H1 (cell line): Measurements from ENCODE around the gene TMPRSS2.

Experiments used
- CBX8 ChIP-seq: fragments of 300-800, 300-1000 bp; sonication (generic); IDR thresholded peaks from 2 replicates; pipeline ENCODE4 v1.7.1; 2016; ENCODE audit warnings: low read depth, low read length, borderline replicate concordance
- POLR2A ChIP-seq, 2 experiments: IDR thresholded peaks; 1 replicate in 1 of 2; 2 replicates in 1 of 2; pipeline ENCODE4 v1.6.1; 2011; ENCODE audit warnings: low read depth in 2 of 2, low read length in 2 of 2, mild to moderate bottlenecking in 2 of 2; ENCODE audit errors: control extremely low read depth in 1 of 2
- RAD21 ChIP-seq, 2 experiments: IDR thresholded peaks in 1 of 2; conservative IDR thresholded peaks in 1 of 2; 2 replicates each; pipeline ENCODE4 v1.6.1; 2011; ENCODE audit warnings: low read depth in 2 of 2, low read length in 2 of 2, improper control_type of control experiment in 1 of 2, inconsistent platforms in 1 of 2, mild to moderate bottlenecking in 1 of 2, moderate library complexity in 1 of 2
- TF ChIP-seq, protein P1 (sequence below), 3 experiments: IDR thresholded peaks; 1 replicate in 2 of 3; 2 replicates in 1 of 3; pipeline versions ENCODE4 v1.5.1 to v1.6.1; 2011; ENCODE audit warnings: low read length in 3 of 3, mild to moderate bottlenecking in 3 of 3, inconsistent platforms in 2 of 3, low read depth in 1 of 3, moderate library complexity in 1 of 3; ENCODE audit not compliant: insufficient read depth in 1 of 3; ENCODE audit errors: control extremely low read depth in 1 of 3
- TF ChIP-seq, protein P2 (sequence below): IDR thresholded peaks from 2 replicates; pipeline ENCODE4 v1.6.1; 2011; ENCODE audit warnings: low read depth, mild to moderate bottlenecking, low read length; ENCODE audit not compliant: insufficient read depth

DNA sequence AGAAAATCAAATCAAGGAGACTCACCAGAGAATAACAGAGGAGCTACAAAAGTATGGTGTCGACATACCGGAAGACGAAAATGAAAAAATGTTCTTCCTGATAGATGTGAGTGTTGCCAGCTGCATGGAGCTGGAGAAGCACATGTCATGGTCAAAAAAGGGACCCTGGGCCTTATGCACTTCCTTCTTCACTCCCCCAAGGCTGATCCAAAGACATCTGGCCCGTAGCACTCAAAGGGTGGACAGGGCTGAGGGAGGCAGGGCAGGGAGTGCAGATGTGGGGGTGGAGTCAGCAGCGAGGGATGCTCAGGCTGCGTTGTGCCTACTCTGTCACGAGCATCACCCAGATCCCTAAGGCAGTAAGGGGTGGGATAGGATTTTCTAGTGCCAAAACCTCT is 62.5 kb downstream of the TMPRSS2 start:
- TF ChIP-seq, protein P1, sequence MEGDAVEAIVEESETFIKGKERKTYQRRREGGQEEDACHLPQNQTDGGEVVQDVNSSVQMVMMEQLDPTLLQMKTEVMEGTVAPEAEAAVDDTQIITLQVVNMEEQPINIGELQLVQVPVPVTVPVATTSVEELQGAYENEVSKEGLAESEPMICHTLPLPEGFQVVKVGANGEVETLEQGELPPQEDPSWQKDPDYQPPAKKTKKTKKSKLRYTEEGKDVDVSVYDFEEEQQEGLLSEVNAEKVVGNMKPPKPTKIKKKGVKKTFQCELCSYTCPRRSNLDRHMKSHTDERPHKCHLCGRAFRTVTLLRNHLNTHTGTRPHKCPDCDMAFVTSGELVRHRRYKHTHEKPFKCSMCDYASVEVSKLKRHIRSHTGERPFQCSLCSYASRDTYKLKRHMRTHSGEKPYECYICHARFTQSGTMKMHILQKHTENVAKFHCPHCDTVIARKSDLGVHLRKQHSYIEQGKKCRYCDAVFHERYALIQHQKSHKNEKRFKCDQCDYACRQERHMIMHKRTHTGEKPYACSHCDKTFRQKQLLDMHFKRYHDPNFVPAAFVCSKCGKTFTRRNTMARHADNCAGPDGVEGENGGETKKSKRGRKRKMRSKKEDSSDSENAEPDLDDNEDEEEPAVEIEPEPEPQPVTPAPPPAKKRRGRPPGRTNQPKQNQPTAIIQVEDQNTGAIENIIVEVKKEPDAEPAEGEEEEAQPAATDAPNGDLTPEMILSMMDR (IDR thresholded peaks at IDR 0.05; ENCODE audit: control extremely low read depth in 1 of 3, insufficient read depth in 1 of 3, low read depth in 1 of 3, low read length in 3 of 3) = no peak
- TF ChIP-seq RAD21 (IDR thresholded peaks at IDR 0.05 in 1 of 2, conservative IDR thresholded peaks at IDR 0.05 in 1 of 2; ENCODE audit: low read depth in 2 of 2, low read length in 2 of 2) (no peak), POLR2A (IDR thresholded peaks at IDR 0.05; ENCODE audit: control extremely low read depth in 1 of 2, low read depth in 2 of 2, low read length in 2 of 2) (no peak), CBX8 (no peak)
- TF ChIP-seq, protein P2, sequence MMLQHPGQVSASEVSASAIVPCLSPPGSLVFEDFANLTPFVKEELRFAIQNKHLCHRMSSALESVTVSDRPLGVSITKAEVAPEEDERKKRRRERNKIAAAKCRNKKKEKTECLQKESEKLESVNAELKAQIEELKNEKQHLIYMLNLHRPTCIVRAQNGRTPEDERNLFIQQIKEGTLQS = no peak
